SJSA1 (cell line): Measurements from ENCODE around the gene TIMP3. TPM values are rescaled to one million over a fixed set of nuclear protein-coding genes. Genes with fewer than 3 reads are reported as not detected.

Experiments
- DNase-seq, 2 experiments: peaks; one replicate each; pipeline ENCODE4 v3.0.0-alpha.2; 2015 to 2020; ENCODE audit warnings: low spot score in 2 of 2, low read depth in 1 of 2
- H3K27ac ChIP-seq: fragments of 250-450 bp; sonication (Bioruptor Pico); 2 replicates; pipeline ENCODE4 v1.5.1; 2020; ENCODE audit warnings: mild to moderate bottlenecking, moderate library complexity
- H3K27me3 ChIP-seq: fragments of 250-450 bp; sonication (Bioruptor Pico); replicated peaks from 2 replicates; pipeline ENCODE4 v1.5.1; 2020; ENCODE audit warnings: mild to moderate bottlenecking, moderate library complexity
- H3K36me3 ChIP-seq: fragments of 250-450 bp; sonication (Bioruptor Pico); 2 replicates; pipeline ENCODE4 v1.5.1; 2020; ENCODE audit warnings: mild to moderate bottlenecking
- H3K4me1 ChIP-seq: fragments of 250-450 bp; sonication (Bioruptor Pico); replicated peaks from 2 replicates; pipeline ENCODE4 v1.6.1; 2021; ENCODE audit warnings: mild to moderate bottlenecking
- H3K4me3 ChIP-seq: fragments of 250-450 bp; sonication (Bioruptor Pico); 2 replicates; pipeline ENCODE4 v1.5.1; 2020; ENCODE audit warnings: mild to moderate bottlenecking
- H3K9me3 ChIP-seq: fragments of 250-450 bp; sonication (Bioruptor Pico); replicated peaks from 2 replicates; pipeline ENCODE4 v1.5.1; 2020; ENCODE audit warnings: mild to moderate bottlenecking
- total RNA-seq: library from RNA; depleted of rRNA; stranded (reverse); fragments of >200 nt; shearing (Covaris generic); gene quantifications from 2 replicates; pipeline ENCODE4 v1.2.3, GENCODE V29; 2014

Gene TIMP3
- total RNA-seq, 1 experiment from 2014 or later: 38.1 TPM

- no peak overlapping the region for H3K4me3 ChIP-seq
- H3K27me3 ChIP-seq: no peaks in the 10 kb centered on the region
- no peaks in the 10 kb centered on the region for H3K36me3 ChIP-seq
- H3K9me3 ChIP-seq: no peaks in the 10 kb centered on the region
- no peak overlapping the region for H3K27ac ChIP-seq
- no peaks in the 10 kb centered on the region for H3K4me1 ChIP-seq
- no peak for DNase-seq
Observed at GRCh38 chr22:32888976-32889375, 87.5 kb downstream of the TIMP3 start.

- Histone ChIP-seq H3K9me3 (no peaks in the 10 kb centered on the region), H3K27ac (no peak overlapping the region), H3K27me3 (no peaks in the 10 kb centered on the region)
Observed at GRCh38 chr22:32896891-32897290, 95.4 kb downstream of the TIMP3 start.

GRCh38 chr22:32897400-32897799 lies 95.9 kb downstream of the TIMP3 start:
- Histone ChIP-seq H3K27ac (no peak overlapping the region), H3K36me3 (no peaks in the 10 kb centered on the region), H3K9me3 (no peaks in the 10 kb centered on the region), H3K4me1 (peaks cover 10% of the 10 kb centered on the region), H3K4me3 (no peak overlapping the region), H3K27me3 (no peaks in the 10 kb centered on the region)
- peak in 1 of 2 experiments; percentile 43 for DNase-seq

More at GRCh38 chr22:32896891-32897290, 95.4 kb downstream of the TIMP3 start:
- Histone ChIP-seq H3K4me3 (no peak overlapping the region), H3K4me1 (peaks cover 10% of the 10 kb centered on the region), H3K36me3 (no peaks in the 10 kb centered on the region)
- no peak for DNase-seq

GRCh38 chr22:32900886-32901635 lies 99.6 kb downstream of the TIMP3 start:
- Histone ChIP-seq H3K4me3 (no peak overlapping the region), H3K9me3 (no peaks in the 10 kb centered on the region), H3K36me3 (no peaks in the 10 kb centered on the region), H3K27me3 (no peaks in the 10 kb centered on the region), H3K4me1 (peaks cover 10% of the 10 kb centered on the region), H3K27ac (no peak overlapping the region)
- no peak for DNase-seq

GRCh38 chr22:32901925-32902324 lies 100.4 kb downstream of the TIMP3 start:
- no peak overlapping the region for H3K4me3 ChIP-seq
- no peaks in the 10 kb centered on the region for H3K27me3 ChIP-seq
- no peak for DNase-seq
- peaks cover 10% of the 10 kb centered on the region for H3K4me1 ChIP-seq
- no peak overlapping the region for H3K27ac ChIP-seq
- H3K9me3 ChIP-seq: no peaks in the 10 kb centered on the region
- H3K36me3 ChIP-seq: no peaks in the 10 kb centered on the region

- no peaks in the 10 kb centered on the region for H3K27me3 ChIP-seq
- no peaks in the 10 kb centered on the region for H3K9me3 ChIP-seq
- DNase-seq: no peak
- H3K4me3 ChIP-seq: no peak overlapping the region
- H3K27ac ChIP-seq: no peak overlapping the region
- no peaks in the 10 kb centered on the region for H3K4me1 ChIP-seq
- no peaks in the 10 kb centered on the region for H3K36me3 ChIP-seq
Observed at GRCh38 chr22:32903507-32903906, 102.0 kb downstream of the TIMP3 start.

GRCh38 chr22:32904044-32904443 lies 102.5 kb downstream of the TIMP3 start:
- Histone ChIP-seq H3K4me1 (no peaks in the 10 kb centered on the region), H3K9me3 (no peaks in the 10 kb centered on the region), H3K36me3 (no peaks in the 10 kb centered on the region), H3K4me3 (no peak overlapping the region), H3K27ac (no peak overlapping the region), H3K27me3 (no peaks in the 10 kb centered on the region)
- no peak for DNase-seq

- no peaks in the 10 kb centered on the region for H3K4me1 ChIP-seq
- H3K27ac ChIP-seq: no peak overlapping the region
Observed at GRCh38 chr22:32905400-32905799, 103.9 kb downstream of the TIMP3 start.

GRCh38 chr22:32909581-32910428 lies 108.3 kb downstream of the TIMP3 start:
- no peak overlapping the region for H3K4me3 ChIP-seq
- DNase-seq: no peak
- H3K27me3 ChIP-seq: no peaks in the 10 kb centered on the region
- no peak overlapping the region for H3K27ac ChIP-seq
- H3K4me1 ChIP-seq: no peaks in the 10 kb centered on the region
- no peaks in the 10 kb centered on the region for H3K36me3 ChIP-seq
- no peaks in the 10 kb centered on the region for H3K9me3 ChIP-seq

More at GRCh38 chr22:32905400-32905799, 103.9 kb downstream of the TIMP3 start:
- H3K9me3 ChIP-seq: no peaks in the 10 kb centered on the region
- no peak overlapping the region for H3K4me3 ChIP-seq
- no peaks in the 10 kb centered on the region for H3K27me3 ChIP-seq
- DNase-seq: no peak
- H3K36me3 ChIP-seq: no peaks in the 10 kb centered on the region

GRCh38 chr22:32910429-32910772 lies 108.9 kb downstream of the TIMP3 start:
- no peak overlapping the region for H3K27ac ChIP-seq
- H3K4me1 ChIP-seq: no peaks in the 10 kb centered on the region
- H3K4me3 ChIP-seq: no peak overlapping the region
- no peak for DNase-seq
- peaks cover under 1% of the 10 kb centered on the region; the same call in 1 of the 2 replicates for H3K9me3 ChIP-seq
- no peaks in the 10 kb centered on the region for H3K36me3 ChIP-seq
- H3K27me3 ChIP-seq: no peaks in the 10 kb centered on the region

- Histone ChIP-seq H3K27ac (no peak overlapping the region), H3K4me1 (no peaks in the 10 kb centered on the region)
Observed at GRCh38 chr22:32911503-32911902, 110.0 kb downstream of the TIMP3 start.

More at GRCh38 chr22:32911503-32911902, 110.0 kb downstream of the TIMP3 start:
- no peak for DNase-seq
- no peak overlapping the region for H3K4me3 ChIP-seq
- no peaks in the 10 kb centered on the region for H3K27me3 ChIP-seq
- peaks cover 8% of the 10 kb centered on the region; the same call in 1 of the 2 replicates for H3K9me3 ChIP-seq
- no peaks in the 10 kb centered on the region for H3K36me3 ChIP-seq
